ENCODE measurements around the gene ERG.

The ERG gene

GRCh38 chr21:38486221-38486620, 12.1 kb downstream of the ERG start:
- H3K27ac ChIP-seq = no peak overlapping the region
- TF ChIP-seq ZFX (IDR thresholded peaks at IDR 0.05) (no peak), CTCF (conservative IDR thresholded peaks at IDR 0.05) (no peak)

GRCh38 chr21:38479641-38480525, 18.4 kb downstream of the ERG start:
- no peak overlapping the region for H3K27ac ChIP-seq
- TF ChIP-seq CTCF (conservative IDR thresholded peaks at IDR 0.05) (no peak), ZFX (IDR thresholded peaks at IDR 0.05) (no peak)

DNA sequence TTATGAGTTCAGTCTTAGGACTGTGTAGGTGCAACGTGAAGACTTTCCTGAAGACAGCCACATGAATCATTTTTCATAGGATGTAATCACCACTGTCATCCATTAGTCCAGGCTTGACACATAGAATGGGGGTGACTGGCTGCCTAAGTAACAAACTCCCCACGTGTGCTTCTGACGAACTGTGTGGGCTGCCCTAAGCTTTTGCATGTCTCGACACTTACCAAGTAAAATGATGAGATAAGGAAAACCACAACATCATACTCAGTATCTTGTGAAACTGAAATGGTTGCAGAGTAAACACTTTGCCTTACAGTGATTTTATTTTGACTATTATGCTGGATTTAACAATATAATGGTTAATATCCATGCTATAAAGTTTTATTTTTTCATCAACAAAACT, 19.5 kb downstream of the ERG start:
- TF ChIP-seq CTCF (conservative IDR thresholded peaks at IDR 0.05) = no peak
- no peak for TF ChIP-seq ZFX (IDR thresholded peaks at IDR 0.05)
- no peak overlapping the region for H3K27ac ChIP-seq

- TF ChIP-seq ZFX (IDR thresholded peaks at IDR 0.05) (no peak), CTCF (conservative IDR thresholded peaks at IDR 0.05) (no peak)
- no peak overlapping the region for H3K27ac ChIP-seq
These were observed 21.1 kb downstream of the ERG start for GRCh38 chr21:38477226-38477625.

DNA sequence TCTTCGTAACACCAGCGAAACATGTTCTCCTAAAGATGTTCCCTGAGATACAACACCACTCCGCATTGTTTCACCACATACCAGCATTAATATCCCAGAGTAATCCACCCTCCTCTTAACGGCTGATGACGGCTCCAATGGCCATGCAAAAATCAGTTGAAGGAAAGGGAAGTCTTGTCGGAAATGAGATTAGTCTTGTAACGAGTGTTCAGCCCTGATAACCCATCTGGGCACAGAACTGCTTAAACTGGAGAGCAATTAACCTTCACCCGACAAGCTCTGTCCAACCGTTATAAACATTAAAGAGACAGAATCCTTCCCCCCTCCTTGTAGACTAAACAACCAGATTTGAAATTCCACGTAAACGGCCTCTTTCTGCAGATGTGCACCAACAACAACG, 21.9 kb downstream of the ERG start:
- H3K27ac ChIP-seq = no peak overlapping the region
- TF ChIP-seq CTCF (conservative IDR thresholded peaks at IDR 0.05) (no peak), ZFX (IDR thresholded peaks at IDR 0.05) (no peak)

GRCh38 chr21:38475519-38475918, 22.8 kb downstream of the ERG start:
- TF ChIP-seq CTCF (conservative IDR thresholded peaks at IDR 0.05) (no peak), ZFX (IDR thresholded peaks at IDR 0.05) (no peak)
- H3K27ac ChIP-seq = no peak overlapping the region

- H3K27ac ChIP-seq = no peak overlapping the region
- no peak for TF ChIP-seq CTCF (conservative IDR thresholded peaks at IDR 0.05)
These were observed 23.5 kb downstream of the ERG start for GRCh38 chr21:38474796-38475195.
